Jurkat, Clone E6-1 (cell line): ENCODE data around the gene LCNL1.

ENCODE experiments used
- DNase-seq: peaks from one replicate; pipeline ENCODE4 v3.0.0-alpha.2; 2011; ENCODE audit warnings: low read depth, low spot score
- H3K4me3 ChIP-seq: 2 replicates; pipeline ENCODE4 v1.5.1; 2011; ENCODE audit warnings: mild to moderate bottlenecking, low read length, control low read depth, moderate library complexity

LCNL1 gene

DNA sequence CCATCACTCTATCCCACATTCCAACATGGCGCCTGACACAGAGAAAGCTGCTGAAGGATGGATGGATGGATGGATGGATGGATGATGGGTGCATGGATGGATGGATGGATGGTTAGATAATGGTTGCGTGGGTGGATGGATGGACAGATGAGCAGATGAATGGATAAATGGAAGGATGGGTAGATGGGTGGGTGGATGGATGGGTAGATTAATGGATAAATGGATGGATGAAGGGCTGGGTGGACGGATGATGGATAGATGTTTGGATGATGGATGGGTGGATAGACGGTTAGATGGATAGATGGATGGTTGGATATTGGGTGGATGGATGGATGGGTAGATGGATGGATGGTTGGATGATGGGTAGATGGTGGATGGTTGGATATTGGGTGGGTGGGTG lies 26.2 kb upstream of the LCNL1 start:
- H3K4me3 ChIP-seq, result no peak overlapping the region
- no peak for DNase-seq

DNA sequence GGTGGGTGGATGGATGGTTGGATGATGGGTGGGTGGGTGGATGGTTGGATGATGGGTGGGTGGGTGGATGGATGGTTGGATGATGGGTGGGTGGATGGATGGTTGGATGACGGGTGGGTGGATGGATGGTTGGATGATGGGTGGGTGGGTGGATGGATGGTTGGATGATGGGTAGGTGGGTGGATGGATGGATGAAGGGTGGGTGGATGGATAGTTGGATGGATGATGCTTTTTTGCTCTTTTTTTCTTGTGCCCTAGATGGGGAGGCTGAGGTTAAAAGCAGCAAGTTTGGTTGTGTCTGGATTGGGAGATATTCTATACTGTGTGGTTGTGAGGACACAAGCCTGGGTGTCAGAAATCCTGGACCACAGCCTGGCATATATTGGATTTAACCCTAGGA lies 25.3 kb upstream of the LCNL1 start:
- H3K4me3 ChIP-seq, result no peak overlapping the region
- DNase-seq, result no peak

DNA sequence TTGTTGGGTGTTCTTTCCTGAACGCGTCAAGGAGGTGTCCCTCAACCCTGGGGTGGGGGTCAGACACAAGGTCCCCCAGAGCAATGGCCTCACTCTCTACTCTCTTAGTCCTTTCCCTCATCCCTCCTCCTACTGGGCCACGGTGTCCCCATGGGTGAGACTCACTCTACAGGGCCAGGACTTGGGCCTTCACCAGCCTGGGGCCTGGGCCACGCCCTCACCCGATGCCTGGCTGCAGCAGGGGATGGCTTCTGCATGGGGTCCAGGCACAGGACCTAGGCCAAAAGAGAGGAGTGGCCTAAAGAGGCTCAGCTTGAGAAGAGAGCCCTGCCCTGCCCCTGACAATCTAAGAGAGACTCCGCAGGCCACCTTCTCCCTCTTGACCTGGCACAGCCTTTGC lies 24.9 kb upstream of the LCNL1 start:
- no peak overlapping the region for H3K4me3 ChIP-seq
- DNase-seq, result no peak

DNA sequence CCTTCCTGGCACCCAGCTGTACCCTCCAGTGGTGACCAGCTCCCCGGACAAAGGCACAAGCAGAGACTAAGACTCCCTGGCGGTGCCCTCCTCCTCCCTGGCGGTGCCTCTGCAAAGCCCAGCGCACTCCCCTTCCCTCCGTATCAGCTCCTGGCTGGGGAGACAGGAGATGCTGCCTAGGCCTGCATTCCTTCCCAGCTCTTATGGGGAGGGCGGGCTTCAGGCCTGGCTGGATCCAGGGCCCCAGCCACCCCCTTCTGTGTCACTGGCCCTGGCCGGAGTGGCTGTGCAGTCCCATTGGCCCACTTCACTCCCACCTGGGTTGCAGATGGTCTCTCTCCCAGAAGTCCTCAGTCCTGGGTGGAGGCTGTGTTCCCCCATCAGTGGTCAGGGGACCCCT lies 24.3 kb upstream of the LCNL1 start:
- H3K4me3 ChIP-seq, result no peak overlapping the region
- no peak for DNase-seq

DNA sequence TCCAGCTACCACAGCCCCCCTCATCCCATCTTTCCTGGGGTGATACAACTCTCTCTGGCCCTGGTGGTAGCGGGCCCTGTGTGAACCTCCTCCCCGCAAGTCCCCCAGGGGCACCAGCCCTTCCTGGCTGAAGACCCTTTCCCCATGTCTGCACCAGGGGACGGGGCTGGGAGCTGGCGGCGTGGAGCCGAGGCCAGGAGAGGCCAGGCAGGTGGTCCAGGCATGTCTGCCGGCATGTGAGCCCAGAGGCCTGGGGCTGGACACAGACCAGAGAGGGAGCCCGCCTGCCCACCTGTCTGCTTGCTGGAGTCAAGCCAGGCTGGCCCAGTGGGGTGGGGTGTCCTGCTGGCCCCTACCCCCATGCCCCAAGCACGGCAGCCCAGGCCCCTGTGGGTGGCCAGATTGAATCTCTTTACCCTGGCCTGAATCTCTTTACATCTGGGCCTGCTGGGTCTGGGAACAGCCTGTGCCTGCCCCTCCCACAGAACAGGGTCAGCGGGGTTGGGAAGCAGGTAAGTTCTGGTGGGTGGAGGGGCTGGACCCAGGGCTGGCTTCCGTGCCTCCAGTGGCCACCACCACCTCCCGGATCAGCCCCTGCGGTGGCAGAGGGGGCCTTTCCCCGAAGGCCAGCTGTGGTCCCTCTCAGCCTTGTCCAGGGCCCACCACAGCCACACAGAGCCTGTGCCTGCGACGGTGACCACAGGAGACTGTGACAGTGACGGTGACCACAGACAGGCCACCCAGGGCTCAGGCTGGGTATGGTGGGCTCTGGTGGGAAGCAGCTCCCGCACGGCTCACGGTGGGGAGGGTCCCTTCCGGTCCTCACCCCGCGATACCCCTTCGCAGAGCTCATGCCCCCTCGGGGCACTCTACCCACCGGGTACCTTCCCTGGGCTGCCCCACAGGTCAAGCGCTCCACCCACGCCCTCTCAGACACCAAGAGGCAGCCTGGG lies 23.6 kb upstream of the LCNL1 start:
- H3K4me3 ChIP-seq, result no peak overlapping the region
- DNase-seq, result no peak

DNA sequence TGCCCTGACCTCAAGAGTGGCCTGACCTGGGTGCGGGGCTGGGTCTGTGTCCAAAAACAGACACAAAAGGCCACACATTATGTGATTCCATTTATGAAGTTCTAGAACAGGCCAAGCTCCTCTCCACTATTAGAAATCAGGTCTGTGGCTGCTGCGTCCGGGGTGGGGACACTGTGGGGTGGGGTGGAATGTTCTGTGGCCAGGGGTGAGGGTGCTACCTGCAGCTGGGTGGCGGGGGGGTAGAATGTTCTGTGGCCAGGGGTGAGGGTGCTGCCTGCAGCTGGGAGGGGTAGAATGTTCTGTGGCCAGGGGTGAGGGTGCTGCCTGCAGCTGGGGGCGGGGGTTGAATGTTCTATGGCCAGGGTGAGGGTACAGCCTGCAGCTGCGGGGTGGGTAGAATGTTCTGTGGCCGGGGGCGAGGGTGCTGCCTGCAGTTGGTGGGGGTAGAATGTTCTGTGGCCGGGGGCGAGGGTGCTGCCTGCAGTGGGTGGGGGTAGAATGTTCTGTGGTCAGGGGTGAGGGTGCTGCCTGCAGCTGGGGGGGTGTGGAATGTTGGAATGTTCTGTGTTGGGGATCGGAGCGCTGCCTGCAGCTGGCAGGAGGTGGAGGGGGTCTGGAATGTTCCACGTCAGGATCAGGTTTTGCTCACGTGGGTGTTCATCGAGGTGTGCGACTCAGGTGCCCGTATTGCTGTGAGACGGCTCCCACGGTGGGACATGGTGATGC lies 22.4 kb upstream of the LCNL1 start:
- DNase-seq, result no peak

DNA sequence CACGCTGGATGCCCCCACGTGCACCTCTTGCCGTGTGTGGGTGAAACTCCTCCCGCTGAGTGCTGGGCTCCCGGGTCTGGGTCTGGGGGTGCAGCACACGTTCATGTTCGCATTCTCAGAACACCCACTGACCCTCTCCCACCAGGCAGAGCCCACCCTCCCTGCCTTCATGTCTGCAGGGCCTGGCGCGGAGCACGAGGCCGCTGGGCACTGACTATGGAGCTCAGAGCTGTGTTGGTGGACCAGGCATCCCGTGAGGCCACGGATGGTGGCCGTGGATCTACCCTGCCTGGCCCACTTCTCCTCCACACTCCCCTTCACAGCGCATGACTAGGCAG lies 21.9 kb upstream of the LCNL1 start:
- H3K4me3 ChIP-seq, result no peak overlapping the region

More for the DNA sequence above, 22.4 kb upstream of the LCNL1 start:
- H3K4me3 ChIP-seq, result no peak overlapping the region

DNA sequence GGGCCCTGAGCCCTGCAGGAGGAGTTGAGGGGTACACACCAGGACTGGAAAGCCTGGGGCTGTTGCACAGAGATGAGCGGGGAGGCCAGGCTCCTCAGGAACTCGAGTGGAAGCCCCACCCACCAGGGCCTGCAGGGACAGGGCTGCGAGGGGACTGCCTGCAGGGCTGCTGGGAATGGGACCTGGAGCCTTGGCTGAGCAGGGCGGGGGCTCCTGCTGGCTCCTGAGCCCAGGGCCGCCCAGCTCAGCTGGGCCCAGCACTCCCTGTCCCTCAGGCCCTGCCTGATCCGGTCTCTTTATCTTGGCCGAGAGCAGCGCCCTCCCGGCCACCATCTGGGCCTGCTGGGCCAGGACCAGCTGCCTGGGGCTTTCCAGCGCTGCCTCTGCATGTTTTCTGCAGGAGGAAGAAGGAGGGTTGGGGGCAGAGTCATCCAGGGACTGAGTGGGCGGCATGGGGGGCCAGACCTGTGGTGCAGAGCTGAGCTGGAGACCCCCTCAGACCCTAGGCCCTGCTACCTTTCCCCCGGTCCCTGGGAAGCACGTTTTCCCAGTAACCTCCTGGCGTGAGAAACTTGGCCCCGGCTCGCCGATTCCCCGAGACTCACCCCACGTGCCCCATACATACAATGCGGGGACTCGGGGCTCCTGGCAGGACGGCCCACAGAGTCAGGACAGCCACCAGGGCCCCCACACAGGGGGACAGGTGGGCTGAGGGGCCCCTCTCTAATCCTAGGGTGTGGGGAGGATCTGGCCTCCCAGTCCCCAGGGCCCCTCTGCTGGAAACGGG lies 21.3 kb upstream of the LCNL1 start:
- no peak overlapping the region for H3K4me3 ChIP-seq
- DNase-seq, result no peak

More for the DNA sequence above, 21.9 kb upstream of the LCNL1 start:
- no peak for DNase-seq

DNA sequence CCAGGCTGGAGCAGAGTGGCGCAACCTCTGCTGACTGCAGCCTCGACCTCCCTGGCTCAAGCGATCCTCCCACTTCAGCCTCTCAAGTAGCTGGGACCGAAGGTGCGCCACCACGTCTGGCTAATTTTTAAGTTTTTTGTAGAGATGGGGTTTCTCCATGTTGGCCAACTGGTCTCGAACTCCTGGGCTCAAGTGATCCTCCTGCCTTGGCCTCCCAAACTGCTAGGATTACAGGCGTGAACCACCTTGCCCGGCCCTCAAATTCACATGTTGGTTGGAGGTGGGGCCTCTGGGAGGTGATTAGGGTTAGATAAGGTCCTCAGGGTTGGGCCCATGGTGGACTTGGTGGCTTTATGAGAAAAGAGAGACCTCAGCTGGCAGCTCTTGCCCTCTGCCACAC lies 20.6 kb upstream of the LCNL1 start:
- no peak overlapping the region for H3K4me3 ChIP-seq
- DNase-seq, result no peak

DNA sequence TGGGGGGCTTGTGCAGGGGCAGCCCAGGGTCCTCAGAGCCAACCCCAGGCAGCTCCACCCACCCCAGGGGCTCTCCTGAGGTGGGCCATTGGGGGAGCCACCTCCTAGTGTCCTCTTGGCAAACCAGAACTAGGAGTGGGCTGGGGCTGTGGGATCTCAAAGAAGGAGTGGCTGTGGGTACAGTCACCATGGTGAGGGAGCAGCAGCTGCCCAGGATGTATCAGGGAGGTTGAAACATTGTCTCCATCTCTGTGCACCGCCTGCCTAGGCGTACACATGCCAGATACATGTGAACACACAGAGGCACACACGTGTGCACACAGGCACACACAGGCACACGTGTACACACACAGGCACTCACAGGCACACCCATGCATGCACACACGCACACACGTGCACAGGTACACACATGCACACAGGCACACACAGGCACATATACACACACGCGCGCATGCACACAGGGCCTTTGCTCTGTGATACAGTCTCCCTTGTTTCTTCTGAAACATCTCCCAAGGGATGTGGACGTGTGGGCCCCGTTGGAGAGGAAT lies 20.0 kb upstream of the LCNL1 start:
- H3K4me3 ChIP-seq, result no peak overlapping the region
- no peak for DNase-seq

DNA sequence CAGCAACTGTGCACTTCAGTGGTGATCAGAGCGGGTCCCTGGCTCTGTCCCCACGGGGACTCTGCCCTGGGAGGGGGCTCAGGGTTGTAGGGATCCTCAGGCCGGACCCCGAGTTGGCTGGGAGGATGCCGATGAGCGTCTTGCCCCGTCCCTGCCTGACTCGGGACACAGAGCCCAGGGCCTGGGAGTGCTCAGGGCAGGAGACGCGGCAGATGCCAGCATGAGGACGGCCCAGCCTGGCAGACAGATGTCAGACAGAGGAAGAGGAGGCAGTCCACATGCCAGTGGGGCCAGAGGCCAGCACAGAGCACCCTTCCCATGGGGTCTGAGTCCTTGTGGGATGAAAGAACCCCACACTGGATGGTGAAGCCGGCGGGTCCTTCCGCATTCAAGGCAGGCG lies 19.5 kb upstream of the LCNL1 start:
- DNase-seq, result no peak
- H3K4me3 ChIP-seq, result no peak overlapping the region

DNA sequence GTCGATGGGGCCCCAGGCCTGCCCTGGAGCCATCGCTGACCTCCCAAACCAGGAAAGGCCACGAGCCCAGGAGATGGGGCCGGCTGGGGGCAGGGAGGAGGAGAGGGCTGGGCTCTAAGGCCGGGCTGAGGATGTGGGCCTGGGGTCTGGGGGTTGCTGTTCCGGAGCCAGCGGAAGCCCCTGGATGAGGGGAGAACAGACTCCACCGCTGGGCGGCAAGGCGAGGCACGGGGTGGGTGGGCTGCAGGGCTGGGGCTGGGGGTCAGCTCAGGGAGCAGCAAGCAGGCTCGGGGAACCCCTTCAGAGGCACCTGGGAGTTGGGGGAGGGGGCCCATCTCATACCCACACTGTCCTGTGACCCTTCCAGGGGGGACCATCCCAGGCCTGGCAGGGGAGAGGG lies 19.0 kb upstream of the LCNL1 start:
- no peak overlapping the region for H3K4me3 ChIP-seq
- no peak for DNase-seq

DNA sequence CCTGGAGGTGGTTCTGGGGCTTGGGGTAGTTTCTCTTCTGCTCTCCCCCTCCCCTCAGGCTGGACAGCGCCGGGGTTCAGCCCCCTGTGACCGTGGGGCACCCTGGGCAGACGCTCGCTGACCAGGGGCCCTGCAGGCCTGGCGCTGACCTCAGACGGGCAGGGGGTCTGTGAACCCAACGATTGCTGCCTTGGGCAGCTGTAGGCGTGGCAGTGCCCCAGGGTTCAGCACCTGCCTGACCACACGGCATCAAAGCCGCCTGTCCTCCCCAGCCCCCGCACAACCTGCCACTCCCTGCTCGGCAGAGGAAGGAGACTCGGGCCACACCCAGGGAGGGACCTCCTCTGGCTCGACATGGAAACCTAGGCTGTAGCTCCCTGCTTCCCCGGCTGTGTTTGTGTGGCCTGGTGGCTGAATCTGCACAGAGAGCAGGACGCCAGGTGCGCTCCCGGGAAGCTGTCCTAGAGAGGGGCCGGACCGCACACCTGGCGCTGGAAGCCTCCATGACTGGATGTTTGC lies 18.6 kb upstream of the LCNL1 start:
- H3K4me3 ChIP-seq, result no peak overlapping the region
- DNase-seq, result no peak

DNA sequence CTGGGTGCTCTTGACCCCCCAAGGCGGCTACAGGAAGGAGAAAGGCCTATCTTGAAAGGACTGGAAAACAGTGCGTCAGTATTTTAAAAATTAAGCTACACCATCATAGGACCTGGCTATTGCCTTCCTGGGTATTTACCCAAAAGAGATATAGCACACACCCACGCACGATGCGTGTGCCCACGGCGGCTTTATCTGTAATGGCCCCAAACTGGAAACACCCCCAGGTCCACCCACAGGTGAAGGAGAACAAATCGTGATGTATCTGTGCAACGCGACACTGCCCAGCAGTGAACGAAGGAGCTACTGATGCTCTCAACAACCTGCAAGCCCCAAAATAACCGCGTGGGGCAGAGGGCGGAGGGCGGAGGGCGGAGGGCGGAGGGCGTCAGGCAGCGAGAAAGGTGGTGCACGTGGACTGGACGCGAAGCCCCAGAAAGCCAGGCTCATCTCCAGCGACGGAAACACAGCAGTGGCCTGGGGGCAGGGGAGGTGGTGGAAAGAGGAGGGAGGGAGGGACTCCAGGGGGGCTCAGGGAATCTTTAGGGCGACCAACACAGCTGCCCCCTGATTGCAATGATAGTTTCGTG lies 17.9 kb upstream of the LCNL1 start:
- no peak overlapping the region for H3K4me3 ChIP-seq
- DNase-seq, result no peak

DNA sequence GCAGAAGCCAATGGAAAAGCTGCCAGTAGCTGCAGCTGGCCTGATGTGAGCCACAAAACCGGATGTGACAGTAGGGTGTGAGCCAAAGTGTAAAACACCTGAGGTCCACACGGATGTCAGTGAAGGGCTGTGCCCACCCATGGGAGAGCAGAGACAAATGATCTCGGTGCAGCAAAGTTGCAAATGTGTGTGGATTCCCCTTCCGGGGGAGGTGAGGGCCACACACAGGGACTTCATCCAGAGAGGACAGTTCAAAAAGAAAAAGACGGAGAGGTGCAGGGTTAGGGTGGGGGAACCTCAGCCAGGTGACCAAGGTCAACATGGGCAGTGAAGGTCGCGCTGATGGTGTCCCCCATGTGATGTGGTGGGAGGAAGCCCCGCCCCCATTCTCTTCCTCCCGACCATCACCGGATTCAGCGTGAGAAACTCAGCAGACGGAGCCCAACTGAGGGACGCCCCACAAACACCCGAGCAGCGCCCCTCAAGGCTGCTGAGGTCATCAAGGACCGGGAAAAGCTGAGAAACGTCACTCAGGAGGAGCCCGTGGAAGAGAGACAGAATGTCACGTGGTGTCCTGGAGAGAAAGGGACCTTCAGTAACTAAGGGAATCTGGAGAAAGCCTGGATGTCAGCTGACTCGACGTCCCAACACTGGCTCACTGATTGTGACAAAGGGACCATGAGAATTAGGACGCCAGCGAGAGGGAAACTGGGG lies 16.9 kb upstream of the LCNL1 start:
- peak; percentile 59 for DNase-seq
- peak overlapping the region; percentile 46 for H3K4me3 ChIP-seq

DNA sequence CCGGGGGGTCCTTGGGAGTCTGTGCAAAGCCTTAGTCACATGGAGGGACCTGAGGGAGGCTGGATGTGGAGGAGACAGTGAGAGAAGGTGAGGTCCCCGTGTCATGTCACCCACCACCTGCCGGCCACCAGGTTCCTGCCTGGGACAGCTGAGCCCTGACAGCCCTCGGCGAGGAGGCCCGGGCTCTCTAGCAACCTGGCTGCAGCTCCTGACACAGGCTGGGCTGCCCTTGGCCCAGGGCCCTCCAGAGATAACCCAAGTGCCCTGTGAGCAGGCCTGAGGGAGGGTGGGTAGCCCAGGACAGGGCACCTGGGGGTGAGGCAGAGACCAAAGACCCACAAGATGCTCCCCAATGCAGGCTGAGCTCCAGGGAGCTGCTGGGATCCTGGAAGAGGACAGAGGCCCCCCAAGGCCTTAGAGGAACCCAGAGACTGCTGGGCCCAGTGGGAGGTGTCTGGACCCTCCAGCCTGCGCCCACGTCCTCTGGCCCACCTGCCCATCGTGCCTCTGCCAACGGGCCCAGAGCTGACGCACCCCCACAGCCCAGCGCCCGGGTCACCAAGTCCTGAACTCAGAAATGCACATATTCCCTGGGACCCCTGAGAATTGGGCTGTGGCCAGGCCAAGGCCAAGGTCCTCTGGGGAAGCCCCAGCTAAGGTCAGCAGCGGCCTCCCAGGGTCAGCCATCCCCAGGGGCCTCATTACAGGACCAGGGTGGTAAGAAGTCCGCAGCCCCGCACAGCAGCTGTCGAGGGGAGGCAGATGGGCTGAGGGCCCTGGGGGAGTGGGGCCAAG lies 14.3 kb upstream of the LCNL1 start:
- H3K4me3 ChIP-seq, result no peak overlapping the region

DNA sequence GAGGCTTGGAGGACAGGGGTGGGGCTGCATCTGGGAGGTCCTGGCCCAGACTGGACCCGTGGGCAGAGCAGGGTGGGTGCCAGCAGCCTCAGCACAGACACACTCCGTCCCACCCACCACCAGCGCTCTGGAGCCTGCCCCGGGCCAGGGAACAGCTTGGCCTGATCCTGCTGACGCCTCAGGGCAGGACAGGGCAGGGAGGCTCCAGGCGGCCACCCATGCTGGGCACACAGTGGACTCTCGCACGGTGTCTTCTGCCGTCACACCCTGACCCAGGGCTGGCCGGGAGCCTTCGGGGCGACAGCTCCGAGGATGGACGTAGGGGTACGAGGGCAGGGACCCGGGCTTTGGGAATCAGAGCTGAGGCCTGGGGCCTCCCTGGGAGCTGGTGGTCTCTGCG lies 13.6 kb upstream of the LCNL1 start:
- H3K4me3 ChIP-seq, result no peak overlapping the region
- no peak for DNase-seq

More for the DNA sequence above, 14.3 kb upstream of the LCNL1 start:
- no peak for DNase-seq

DNA sequence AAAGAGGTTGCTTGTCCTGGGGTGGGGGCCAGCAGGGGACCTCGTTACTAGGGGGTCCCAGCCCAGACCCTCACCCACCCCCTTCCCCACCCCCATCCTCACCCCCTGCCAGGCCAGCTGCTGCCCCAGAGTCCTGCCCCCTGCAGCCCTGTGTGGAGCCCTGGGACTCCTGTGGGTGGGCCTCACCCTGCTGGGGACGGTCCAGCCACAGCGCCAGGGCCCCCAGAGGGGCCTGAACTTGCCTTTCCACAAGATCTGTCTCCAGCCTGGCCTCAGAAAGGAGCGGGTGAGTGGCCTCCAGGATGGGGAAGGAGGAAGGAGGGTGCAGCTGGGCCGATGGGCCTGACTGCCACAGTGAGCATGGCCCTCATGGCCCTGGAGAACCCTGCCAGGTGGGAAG lies 13.0 kb upstream of the LCNL1 start:
- H3K4me3 ChIP-seq, result no peak overlapping the region
- no peak for DNase-seq
